CD4-positive, alpha-beta memory T cell (primary cell): ENCODE measurements around the gene GAS7. TPM values are rescaled to one million over a fixed set of nuclear protein-coding genes. Genes with fewer than 3 reads are reported as not detected.

ENCODE experiments used
- CTCF ChIA-PET: fragments of 350-600 bp; sonication (Branson Sonifier 250); formaldehyde crosslinking; loops from one replicate; lab custom pipeline; 2021; ENCODE audit warnings: inconsistent platforms; ENCODE audit not compliant: partially characterized antibody; lab: Charles Lee
- POLR2A ChIA-PET: fragments of 350-600 bp; sonication (Branson Sonifier 250); formaldehyde crosslinking; loops from one replicate; lab custom pipeline; 2021; ENCODE audit not compliant: partially characterized antibody; lab: Charles Lee
- DNase-seq, 5 donors: peaks; one replicate each; pipeline versions ENCODE4 v3.0.0 to v3.0.0-alpha.2; 2020 to 2022; ENCODE audit warnings: mixed read lengths in 1 of 5
- H3K27ac ChIP-seq: one replicate; pipeline ENCODE4 v1.7.0; 2013; ENCODE audit warnings: low read depth, low read length
- H3K27me3 ChIP-seq: 2 replicates; pipeline ENCODE4 v1.7.0; 2013; ENCODE audit warnings: mild to moderate bottlenecking, low read length, moderate library complexity; ENCODE audit not compliant: insufficient read depth
- H3K36me3 ChIP-seq: 2 replicates; pipeline ENCODE4 v1.7.0; 2013; ENCODE audit warnings: mild to moderate bottlenecking, low read length, moderate library complexity; ENCODE audit not compliant: insufficient read depth
- H3K4me1 ChIP-seq: 2 replicates; pipeline ENCODE4 v1.7.0; 2013; ENCODE audit warnings: mild to moderate bottlenecking, low read length, moderate library complexity; ENCODE audit not compliant: insufficient read depth
- H3K4me3 ChIP-seq, 2 donors: one replicate each; pipeline ENCODE4 v1.7.0; 2013; ENCODE audit warnings: low read length in 2 of 2, mild to moderate bottlenecking in 1 of 2
- H3K9me3 ChIP-seq, 2 donors: one replicate each; pipeline ENCODE4 v1.7.0; 2013; ENCODE audit warnings: low read length in 2 of 2, control low read depth in 1 of 2; ENCODE audit not compliant: control insufficient read depth in 1 of 2
- H3K27ac Mint-ChIP-seq, 7 donors: one replicate each; pipeline ENCODE4 v1.8.0; 2020 to 2021; ENCODE audit warnings: mixed read lengths in 7 of 7, mild to moderate bottlenecking in 6 of 7, inconsistent platforms in 3 of 7, moderate library complexity in 3 of 7
- H3K27me3 Mint-ChIP-seq, 2 donors: one replicate each; pipeline ENCODE4 v1.8.0; 2020 to 2021; ENCODE audit warnings: mixed read lengths in 2 of 2
- H3K36me3 Mint-ChIP-seq, 2 donors: one replicate each; pipeline ENCODE4 v1.8.0; 2020 to 2021; ENCODE audit warnings: mixed read lengths in 2 of 2, inconsistent platforms in 1 of 2, mild to moderate bottlenecking in 1 of 2
- H3K4me1 Mint-ChIP-seq, 4 donors: one replicate each; pipeline ENCODE4 v1.8.0; 2020 to 2021; ENCODE audit warnings: mixed read lengths in 4 of 4, mild to moderate bottlenecking in 1 of 4
- H3K4me3 Mint-ChIP-seq, 8 donors: one replicate each; pipeline ENCODE4 v1.8.0; 2020 to 2021; ENCODE audit warnings: mixed read lengths in 8 of 8, mild to moderate bottlenecking in 7 of 8, moderate library complexity in 6 of 8, inconsistent platforms in 3 of 8
- H3K9me3 Mint-ChIP-seq, 8 donors: one replicate each; pipeline ENCODE4 v1.8.0; 2020 to 2021; ENCODE audit warnings: mixed read lengths in 8 of 8, mild to moderate bottlenecking in 5 of 8, inconsistent platforms in 3 of 8, moderate library complexity in 1 of 8
- intact Hi-C: fragments of 100-400 bp; cut with micrococcal nuclease; formaldehyde crosslinking; loops from one replicate; pipeline ENCODE4 v1.15.1; 2023
- polyA plus RNA-seq, 2 donors: library from polyadenylated mRNA; unstranded; fragments of 300-500 nt; fragmentation: Illumina TruSeq; gene quantifications; one replicate each; pipeline ENCODE4 v1.2.3, GENCODE V29; 2021
- total RNA-seq, 2 experiments: library from RNA; stranded (reverse); gene quantifications; one replicate each; pipeline ENCODE4 v1.2.3, GENCODE V29; 2021

The GAS7 gene
- total and polyA plus RNA-seq, 4 experiments from 2014 or later = 0.42 to 5.2 (median 3.0) TPM

DNA sequence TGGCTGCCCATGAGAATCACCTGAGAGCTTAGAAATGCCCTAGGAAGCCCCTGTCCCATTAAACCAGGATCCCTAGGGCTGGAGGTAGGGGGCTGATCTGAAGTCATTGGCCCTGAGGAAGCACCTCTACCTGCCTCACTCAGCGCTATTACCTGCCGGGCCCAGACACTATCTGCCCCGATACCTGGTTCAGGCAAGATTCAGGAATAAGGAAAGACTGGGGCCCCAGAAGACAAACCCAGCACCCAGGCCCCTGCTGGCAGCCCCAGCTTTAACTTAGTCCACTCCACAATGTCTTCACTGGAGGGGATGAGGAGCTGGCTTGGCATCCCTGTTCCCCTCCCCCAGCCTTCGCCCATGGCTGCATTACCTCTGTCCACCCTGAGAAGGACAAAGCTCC is 126.3 kb downstream of the GAS7 start:
- H3K27me3 ChIP-seq = no peaks in the 10 kb centered on the region
- no peak for DNase-seq
- H3K27me3 Mint-ChIP-seq = peaks cover 2 to 4% of the 10 kb centered on the region in 2 donors
- peaks cover 0 to 5% (median 1%) of the 10 kb centered on the region in 8 donors for H3K9me3 Mint-ChIP-seq
- H3K9me3 ChIP-seq = no peaks in the 10 kb centered on the region
- no peak overlapping the region for H3K4me3 ChIP-seq
- no peak overlapping the region for H3K27ac Mint-ChIP-seq
- no peaks in the 10 kb centered on the region for H3K36me3 Mint-ChIP-seq
- ChIA-PET POLR2A (no interaction called here), CTCF (no interaction called here)
- H3K4me1 ChIP-seq = no peaks in the 10 kb centered on the region
- intact Hi-C loops = no loop called here
- no peaks in the 10 kb centered on the region for H3K36me3 ChIP-seq
- no peak overlapping the region for H3K27ac ChIP-seq
- H3K4me1 Mint-ChIP-seq = no peaks in the 10 kb centered on the region
- no peak overlapping the region for H3K4me3 Mint-ChIP-seq

- CTCF ChIA-PET = no interaction called here
- no peaks in the 10 kb centered on the region for H3K4me1 ChIP-seq
- H3K4me3 ChIP-seq = no peak overlapping the region
- POLR2A ChIA-PET = no interaction called here
- no peaks in the 10 kb centered on the region for H3K9me3 ChIP-seq
- H3K4me1 Mint-ChIP-seq = no peaks in the 10 kb centered on the region
- no peaks in the 10 kb centered on the region for H3K36me3 Mint-ChIP-seq
- no peaks in the 10 kb centered on the region for H3K36me3 ChIP-seq
- H3K4me3 Mint-ChIP-seq = no peak overlapping the region
- peaks cover 2 to 4% of the 10 kb centered on the region in 2 donors for H3K27me3 Mint-ChIP-seq
- intact Hi-C loops = no loop called here
- DNase-seq = no peak
- no peak overlapping the region for H3K27ac ChIP-seq
- no peaks in the 10 kb centered on the region for H3K27me3 ChIP-seq
- peaks cover 0 to 4% (median 0%) of the 10 kb centered on the region in 8 donors for H3K9me3 Mint-ChIP-seq
- H3K27ac Mint-ChIP-seq = no peak overlapping the region
Measured at GRCh38 chr17:10071141-10071540, 127.3 kb downstream of the GAS7 start.

- no peaks in the 10 kb centered on the region for H3K36me3 Mint-ChIP-seq
- no peak overlapping the region for H3K4me3 Mint-ChIP-seq
- no peaks in the 10 kb centered on the region for H3K4me1 ChIP-seq
- peaks cover 2 to 4% of the 10 kb centered on the region in 2 donors for H3K27me3 Mint-ChIP-seq
- H3K27me3 ChIP-seq = no peaks in the 10 kb centered on the region
- H3K27ac Mint-ChIP-seq = no peak overlapping the region
- H3K36me3 ChIP-seq = no peaks in the 10 kb centered on the region
- no peaks in the 10 kb centered on the region for H3K9me3 ChIP-seq
- H3K4me1 Mint-ChIP-seq = no peaks in the 10 kb centered on the region
- ChIA-PET CTCF (no interaction called here), POLR2A (no interaction called here)
- no peak overlapping the region for H3K27ac ChIP-seq
- H3K9me3 Mint-ChIP-seq = peaks cover 0 to 6% (median 0%) of the 10 kb centered on the region in 8 donors
- DNase-seq = no peak
- intact Hi-C loops = no loop called here
- no peak overlapping the region for H3K4me3 ChIP-seq
Measured at GRCh38 chr17:10070690-10071089, 127.7 kb downstream of the GAS7 start.

- H3K36me3 ChIP-seq = no peaks in the 10 kb centered on the region
- intact Hi-C loops = no loop called here
- Mint-ChIP-seq H3K4me3 (no peak overlapping the region), H3K27me3 (peaks cover 2 to 4% of the 10 kb centered on the region in 2 donors), H3K36me3 (no peaks in the 10 kb centered on the region), H3K27ac (no peak overlapping the region), H3K9me3 (peaks cover 0 to 15% (median 2%) of the 10 kb centered on the region in 8 donors), H3K4me1 (no peaks in the 10 kb centered on the region)
- ChIA-PET CTCF (no interaction called here), POLR2A (no interaction called here)
- no peak for DNase-seq
- H3K4me1 ChIP-seq = no peaks in the 10 kb centered on the region
- H3K4me3 ChIP-seq = no peak overlapping the region
- H3K27me3 ChIP-seq = no peaks in the 10 kb centered on the region
- H3K9me3 ChIP-seq = no peaks in the 10 kb centered on the region
- no peak overlapping the region for H3K27ac ChIP-seq
Measured at GRCh38 chr17:10069301-10069700, 129.1 kb downstream of the GAS7 start.

- Histone ChIP-seq H3K4me3 (no peak overlapping the region), H3K27me3 (no peaks in the 10 kb centered on the region), H3K4me1 (no peaks in the 10 kb centered on the region), H3K36me3 (no peaks in the 10 kb centered on the region), H3K9me3 (no peaks in the 10 kb centered on the region), H3K27ac (no peak overlapping the region)
- H3K4me1 Mint-ChIP-seq = peaks cover 0 to 15% (median under 1%) of the 10 kb centered on the region in 4 donors
- no peak overlapping the region for H3K4me3 Mint-ChIP-seq
- no peaks in the 10 kb centered on the region for H3K36me3 Mint-ChIP-seq
- H3K27me3 Mint-ChIP-seq = peaks cover 2 to 3% of the 10 kb centered on the region in 2 donors
- no peak for DNase-seq
- CTCF ChIA-PET = no interaction called here
- no peak overlapping the region for H3K27ac Mint-ChIP-seq
- intact Hi-C loops = no loop called here
- POLR2A ChIA-PET = no interaction called here
- peaks cover 0 to 12% (median 2%) of the 10 kb centered on the region in 8 donors for H3K9me3 Mint-ChIP-seq
Measured at GRCh38 chr17:10067446-10068143, 130.8 kb downstream of the GAS7 start.

GRCh38 chr17:10064536-10064935 is 133.9 kb downstream of the GAS7 start:
- Mint-ChIP-seq H3K4me3 (no peak overlapping the region), H3K36me3 (no peaks in the 10 kb centered on the region), H3K9me3 (peaks cover 0 to 12% (median 2%) of the 10 kb centered on the region in 8 donors), H3K27me3 (peaks cover 0 to 2% of the 10 kb centered on the region in 2 donors), H3K27ac (no peak overlapping the region), H3K4me1 (peaks cover 0 to 16% (median 2%) of the 10 kb centered on the region in 4 donors)
- POLR2A ChIA-PET = no interaction called here
- Histone ChIP-seq H3K4me1 (no peaks in the 10 kb centered on the region), H3K36me3 (no peaks in the 10 kb centered on the region), H3K4me3 (no peak overlapping the region), H3K9me3 (no peaks in the 10 kb centered on the region), H3K27ac (no peak overlapping the region), H3K27me3 (no peaks in the 10 kb centered on the region)
- intact Hi-C loops = no loop called here
- CTCF ChIA-PET = no interaction called here
- no peak for DNase-seq

DNA sequence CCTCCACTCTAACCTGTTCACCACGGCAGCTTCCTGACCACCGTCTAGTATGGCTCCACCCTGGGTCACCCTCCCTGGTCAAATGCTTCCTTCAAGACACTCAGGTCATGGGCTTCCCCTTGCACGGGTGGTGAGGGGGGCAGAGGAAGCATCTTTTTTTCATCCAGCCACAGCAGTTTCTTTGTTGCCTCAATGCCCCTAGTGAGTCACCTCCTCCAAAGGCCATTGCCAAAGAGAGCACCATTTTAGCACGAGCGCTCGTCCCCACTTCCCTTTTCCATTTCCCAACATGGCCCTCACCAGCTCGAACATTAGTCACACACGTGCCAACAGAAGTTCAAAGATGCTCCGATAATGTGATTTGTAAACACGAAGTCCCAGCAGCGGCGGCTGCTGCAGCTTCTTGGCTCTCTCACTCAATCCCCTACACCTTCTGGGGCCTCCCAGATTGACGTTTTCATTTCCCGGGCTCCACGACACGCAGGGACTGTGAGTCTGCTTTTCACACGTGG is 134.6 kb downstream of the GAS7 start:
- Mint-ChIP-seq H3K27me3 (no peaks in the 10 kb centered on the region), H3K9me3 (peaks cover 0 to 12% (median 3%) of the 10 kb centered on the region in 8 donors), H3K27ac (no peak overlapping the region), H3K4me3 (peak overlapping the region in 1 of 8 donors; percentile 50), H3K4me1 (peaks cover 0 to 16% (median 2%) of the 10 kb centered on the region in 4 donors), H3K36me3 (no peaks in the 10 kb centered on the region)
- H3K9me3 ChIP-seq = no peaks in the 10 kb centered on the region
- H3K27ac ChIP-seq = no peak overlapping the region
- no peak for DNase-seq
- no peaks in the 10 kb centered on the region for H3K27me3 ChIP-seq
- POLR2A ChIA-PET = no interaction called here
- no peak overlapping the region for H3K4me3 ChIP-seq
- H3K36me3 ChIP-seq = no peaks in the 10 kb centered on the region
- no peaks in the 10 kb centered on the region for H3K4me1 ChIP-seq
- intact Hi-C loops = no loop called here
- CTCF ChIA-PET = no interaction called here
